Trophoblast cell (in vitro differentiated cells and primary cell): ENCODE data around the gene MAPT.
"Not testable (repeated sequence)": the region's sequence is repeated elsewhere in the genome, so short reads cannot be mapped to it uniquely, and the experiment has no call there.

Experiments
- DNase-seq, 2 donors: peaks; one replicate each; pipeline ENCODE4 v3.0.0-alpha.2; 2016
- H2AFZ ChIP-seq: 2 replicates; pipeline ENCODE4 v1.6.1; 2013; ENCODE audit warnings: low read length, moderate library complexity, mild to moderate bottlenecking; ENCODE audit not compliant: insufficient read depth, poor library complexity
- H2AK5ac ChIP-seq: 2 replicates; pipeline ENCODE4 v1.6.1; 2013; ENCODE audit warnings: mild to moderate bottlenecking, low read length
- H2BK120ac ChIP-seq: 2 replicates; pipeline ENCODE4 v1.6.1; 2013; ENCODE audit warnings: low read length, mild to moderate bottlenecking, moderate library complexity; ENCODE audit not compliant: insufficient read depth, poor library complexity
- H2BK12ac ChIP-seq: 2 replicates; pipeline ENCODE4 v1.6.1; 2013; ENCODE audit warnings: mild to moderate bottlenecking, low read length, moderate library complexity
- H2BK5ac ChIP-seq: 2 replicates; pipeline ENCODE4 v1.6.1; 2013; ENCODE audit warnings: low read length, low read depth, moderate library complexity, mild to moderate bottlenecking; ENCODE audit not compliant: poor library complexity
- H3K14ac ChIP-seq: 2 replicates; pipeline ENCODE4 v1.6.1; 2013; ENCODE audit warnings: mild to moderate bottlenecking, low read length
- H3K18ac ChIP-seq: 2 replicates; pipeline ENCODE4 v1.6.1; 2013; ENCODE audit warnings: mild to moderate bottlenecking, low read length
- H3K23ac ChIP-seq: 2 replicates; pipeline ENCODE4 v1.6.1; 2013; ENCODE audit warnings: low read length
- H3K27ac ChIP-seq: 2 replicates; pipeline ENCODE4 v1.5.1; 2013; ENCODE audit warnings: low read depth, mild to moderate bottlenecking, inconsistent platforms, low read length, moderate library complexity
- H3K27me3 ChIP-seq: 2 replicates; pipeline ENCODE4 v1.6.1; 2013; ENCODE audit warnings: inconsistent platforms, mild to moderate bottlenecking, low read length, moderate library complexity; ENCODE audit not compliant: insufficient read depth
- H3K36me3 ChIP-seq, 2 experiments: 1 replicate in 1 of 2; 2 replicates in 1 of 2; pipeline ENCODE4 v1.6.1; 2013; ENCODE audit warnings: low read length in 2 of 2, mild to moderate bottlenecking in 2 of 2, moderate library complexity in 1 of 2; ENCODE audit not compliant: insufficient read depth in 2 of 2, control insufficient read depth in 1 of 2
- H3K4ac ChIP-seq: 2 replicates; pipeline ENCODE4 v1.6.1; 2013; ENCODE audit warnings: low read depth, mild to moderate bottlenecking, low read length, moderate library complexity
- H3K4me1 ChIP-seq, 2 experiments: 1 replicate in 1 of 2; 2 replicates in 1 of 2; pipeline ENCODE4 v1.6.1; 2013; ENCODE audit warnings: low read length in 2 of 2, mild to moderate bottlenecking in 2 of 2, moderate library complexity in 1 of 2; ENCODE audit not compliant: insufficient read depth in 2 of 2, control insufficient read depth in 1 of 2
- H3K4me2 ChIP-seq: 2 replicates; pipeline ENCODE4 v1.6.1; 2013; ENCODE audit warnings: inconsistent platforms, mild to moderate bottlenecking, low read length, moderate library complexity
- H3K4me3 ChIP-seq: 2 replicates; pipeline ENCODE4 v1.5.1; 2013; ENCODE audit warnings: mild to moderate bottlenecking, low read depth, low read length, inconsistent platforms
- H3K79me1 ChIP-seq: one replicate; pipeline ENCODE4 v1.6.1; 2013; ENCODE audit warnings: low read length
- H3K79me2 ChIP-seq: 2 replicates; pipeline ENCODE4 v1.6.1; 2013; ENCODE audit warnings: low read length, mild to moderate bottlenecking; ENCODE audit not compliant: control insufficient read depth, insufficient read depth, poor library complexity
- H3K9ac ChIP-seq: 2 replicates; pipeline ENCODE4 v1.6.1; 2013; ENCODE audit warnings: mild to moderate bottlenecking, low read length
- H3K9me3 ChIP-seq: 2 replicates; pipeline ENCODE4 v1.6.1; 2013; ENCODE audit warnings: low read depth, mild to moderate bottlenecking, control low read depth, inconsistent platforms, low read length; ENCODE audit not compliant: insufficient read depth
- H4K12ac ChIP-seq: 2 replicates; pipeline ENCODE4 v1.6.1; 2013; ENCODE audit warnings: low read depth, mild to moderate bottlenecking, low read length, moderate library complexity
- H4K8ac ChIP-seq: 2 replicates; pipeline ENCODE4 v1.6.1; 2013; ENCODE audit warnings: low read depth, mild to moderate bottlenecking, low read length, moderate library complexity
- H4K91ac ChIP-seq: one replicate; pipeline ENCODE4 v1.6.1; 2013; ENCODE audit warnings: low read depth, mild to moderate bottlenecking, low read length, moderate library complexity
- WGBS: extraction: QIAGEN DNeasy Blood & Tissue Kit; methylation state at CpG from one replicate; pipeline ENCODE4 v1.1.7; 2013; ENCODE audit warnings: missing lambda C conversion rate; ENCODE audit not compliant: insufficient read length, insufficient coverage; ENCODE audit errors: extremely low coverage; 5-methylcytosine and 5-hydroxymethylcytosine counted together

Gene MAPT

DNA sequence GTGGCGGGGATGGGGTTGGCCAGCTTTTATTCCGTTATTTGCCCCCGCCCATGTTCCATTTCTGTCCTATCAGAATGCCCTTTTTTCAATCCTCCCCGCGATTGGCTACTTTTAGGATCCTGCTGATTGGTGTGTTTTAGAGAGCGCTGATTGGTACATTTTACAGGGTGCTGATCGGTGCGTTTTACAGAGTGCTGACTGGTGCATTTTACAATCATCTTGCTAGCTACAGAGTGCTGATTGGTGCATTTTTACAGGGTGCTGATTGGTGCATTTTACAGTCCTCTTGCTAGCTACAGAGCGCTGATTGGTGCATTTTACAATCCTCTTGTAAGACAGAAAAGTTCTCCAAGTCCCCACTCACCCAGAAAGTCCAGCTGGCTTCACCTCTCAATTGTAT lies 32.2 kb upstream of the MAPT start:
- H2BK12ac ChIP-seq, H2BK5ac ChIP-seq, H3K9ac ChIP-seq, DNase-seq, H4K12ac ChIP-seq, H2BK120ac ChIP-seq, H3K27me3 ChIP-seq, H3K4me3 ChIP-seq, H2AFZ ChIP-seq, H3K9me3 ChIP-seq, H3K36me3 ChIP-seq, H4K91ac ChIP-seq, H3K27ac ChIP-seq, H2AK5ac ChIP-seq, H3K18ac ChIP-seq, H3K14ac ChIP-seq, H3K79me1 ChIP-seq, H3K79me2 ChIP-seq, H4K8ac ChIP-seq, H3K23ac ChIP-seq, H3K4ac ChIP-seq, H3K4me2 ChIP-seq, H3K4me1 ChIP-seq: not testable (repeated sequence)
- no CpG with 5 or more reads among the region's 9 CpGs for WGBS

DNA sequence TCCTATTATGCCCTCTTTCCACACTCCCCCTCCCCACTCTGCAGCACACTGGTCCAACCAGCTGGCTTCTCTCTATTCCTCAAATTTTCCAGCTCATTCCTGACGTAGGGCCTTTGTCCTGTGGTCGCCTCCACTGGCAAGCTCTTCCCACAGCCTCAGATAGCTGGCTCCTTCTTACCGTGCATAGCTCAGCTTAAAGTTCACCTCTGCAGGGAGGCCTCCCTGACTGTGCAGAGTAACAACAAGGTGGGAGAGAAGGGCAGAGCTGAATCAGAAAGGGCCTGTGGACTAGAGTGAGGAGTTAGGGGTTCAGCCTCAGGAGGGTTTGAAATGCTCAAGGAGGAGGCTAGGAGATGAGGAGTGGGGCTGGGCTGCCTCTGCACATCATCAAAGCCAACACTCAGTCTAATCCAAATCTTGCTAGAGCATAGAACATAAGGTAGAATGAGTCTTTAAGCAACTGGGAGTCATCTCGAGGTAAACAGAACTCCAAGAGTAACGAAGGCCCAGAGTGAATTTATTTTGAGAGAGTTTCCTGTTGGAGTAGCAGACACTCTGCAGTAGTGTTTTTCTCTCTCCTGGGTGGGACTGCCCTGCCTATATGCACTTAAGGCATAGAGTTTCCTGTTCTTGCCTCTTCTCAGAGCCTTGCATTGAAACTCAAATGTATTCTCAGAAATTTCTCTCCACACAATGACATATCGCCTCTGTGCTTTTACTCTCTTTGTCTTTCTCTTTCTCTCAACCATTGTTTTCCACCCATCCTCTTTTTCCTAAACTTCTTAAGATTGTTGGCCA lies 30.3 kb upstream of the MAPT start:
- Histone ChIP-seq H4K12ac (no peak overlapping the region), H3K4ac (no peak overlapping the region), H3K23ac (no peak overlapping the region), H3K4me3 (no peak overlapping the region), H3K4me2 (no peak overlapping the region), H3K79me1 (no peaks in the 10 kb centered on the region), H2AFZ (no peak overlapping the region), H2AK5ac (no peak overlapping the region), H2BK120ac (no peak overlapping the region), H3K36me3 (no peaks in the 10 kb centered on the region), H2BK5ac (no peak overlapping the region), H3K4me1 (no peaks in the 10 kb centered on the region), H3K9me3 (peaks cover 1% of the 10 kb centered on the region), H3K79me2 (no peaks in the 10 kb centered on the region), H3K27me3 (no peaks in the 10 kb centered on the region), H3K27ac (no peak overlapping the region), H3K14ac (no peak overlapping the region), H3K9ac (no peak overlapping the region), H4K8ac (no peak overlapping the region), H2BK12ac (no peak overlapping the region), H4K91ac (no peak overlapping the region), H3K18ac (no peak overlapping the region)
- no peak for DNase-seq
- WGBS, result no CpG with 5 or more reads among the region's 6 CpGs

DNA sequence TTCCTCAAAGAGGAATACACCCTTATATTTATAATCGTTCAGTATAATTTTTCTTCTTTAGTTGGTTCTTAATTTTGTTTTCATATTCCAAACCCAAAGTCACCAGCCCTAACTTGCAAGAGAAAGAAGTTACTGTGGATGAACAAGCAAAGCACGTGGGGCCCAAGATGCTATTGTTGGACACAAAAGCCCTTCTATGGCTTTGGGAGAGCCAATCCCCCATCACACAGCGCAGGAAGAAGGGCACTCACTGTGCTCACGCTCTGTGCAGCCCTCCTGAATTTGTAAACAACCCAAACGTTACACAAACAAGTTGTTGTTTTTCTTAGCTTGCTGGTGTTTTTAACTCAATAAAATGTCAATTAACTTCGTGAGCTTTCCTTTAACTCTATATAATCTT lies 27.2 kb upstream of the MAPT start:
- WGBS, result no CpG with 5 or more reads among the region's 6 CpGs
- Histone ChIP-seq H3K9me3 (no peaks in the 10 kb centered on the region), H3K23ac (no peak overlapping the region), H3K4me1 (peaks cover 3 to 4% of the 10 kb centered on the region in 2 experiments), H3K9ac (no peak overlapping the region), H2BK120ac (no peak overlapping the region), H4K12ac (no peak overlapping the region), H2AFZ (no peak overlapping the region), H3K79me2 (no peaks in the 10 kb centered on the region), H4K91ac (no peak overlapping the region), H3K27me3 (no peaks in the 10 kb centered on the region), H3K27ac (no peak overlapping the region), H3K36me3 (no peaks in the 10 kb centered on the region), H3K4ac (no peak overlapping the region), H3K79me1 (no peaks in the 10 kb centered on the region), H4K8ac (no peak overlapping the region), H3K4me2 (no peak overlapping the region), H2AK5ac (no peak overlapping the region), H2BK12ac (no peak overlapping the region), H2BK5ac (no peak overlapping the region), H3K14ac (no peak overlapping the region), H3K4me3 (no peak overlapping the region), H3K18ac (no peak overlapping the region)
- DNase-seq, result no peak

DNA sequence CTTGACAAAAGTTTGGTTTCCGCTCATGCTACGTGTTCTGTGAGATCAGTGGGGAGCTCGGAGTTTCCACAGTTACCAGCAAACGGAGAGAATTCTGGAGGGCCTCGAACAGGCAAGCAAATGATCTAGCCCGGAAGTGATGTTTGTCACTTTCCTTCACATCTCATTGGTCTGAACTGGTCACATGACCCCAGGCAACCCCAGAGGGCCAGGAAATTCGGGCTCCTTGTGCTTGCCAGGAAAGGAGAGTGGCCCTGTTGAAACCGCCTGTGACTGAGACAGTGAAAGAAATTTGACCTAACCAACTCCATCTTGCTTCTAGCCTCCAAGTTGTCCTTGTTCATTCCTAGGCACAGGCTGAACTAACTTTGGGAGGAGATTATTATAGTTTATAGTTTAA lies 26.7 kb upstream of the MAPT start:
- no CpG with 5 or more reads among the region's 8 CpGs for WGBS
- H3K79me1 ChIP-seq, result no peaks in the 10 kb centered on the region
- no peaks in the 10 kb centered on the region for H3K36me3 ChIP-seq
- H3K9me3 ChIP-seq, result no peaks in the 10 kb centered on the region
- H3K14ac ChIP-seq, result no peak overlapping the region
- no peak overlapping the region for H3K4me3 ChIP-seq
- no peak overlapping the region for H2BK120ac ChIP-seq
- H3K18ac ChIP-seq, result no peak overlapping the region
- H2BK12ac ChIP-seq, result no peak overlapping the region
- no peak overlapping the region for H2BK5ac ChIP-seq
- no peak overlapping the region for H3K4me2 ChIP-seq
- no peak for DNase-seq
- H3K9ac ChIP-seq, result no peak overlapping the region
- no peak overlapping the region for H2AFZ ChIP-seq
- no peak overlapping the region for H4K8ac ChIP-seq
- H3K27ac ChIP-seq, result no peak overlapping the region
- H3K4me1 ChIP-seq, result peaks cover 3 to 4% of the 10 kb centered on the region in 2 experiments
- no peak overlapping the region for H3K4ac ChIP-seq
- no peaks in the 10 kb centered on the region for H3K27me3 ChIP-seq
- H3K79me2 ChIP-seq, result no peaks in the 10 kb centered on the region
- no peak overlapping the region for H4K12ac ChIP-seq
- H4K91ac ChIP-seq, result no peak overlapping the region
- H3K23ac ChIP-seq, result no peak overlapping the region
- no peak overlapping the region for H2AK5ac ChIP-seq
